ENCODE measurements around the gene SAMD3. TPM values are rescaled to one million over a fixed set of nuclear protein-coding genes. Genes with fewer than 3 reads are reported as not detected.

The SAMD3 gene
- total and polyA plus RNA-seq, 4 experiments from 2014 or later = 24.1 to 69.2 (median 42.4) TPM

GRCh38 chr6:130215526-130215925, 7.2 kb downstream of the SAMD3 start:
- Histone ChIP-seq H3K4me1 (ENCODE audit: insufficient read depth, low read length) (peaks cover 77% of the 10 kb centered on the region), H3K27ac (ENCODE audit: low read depth, low read length) (peak overlapping the region; percentile 23), H3K27me3 (ENCODE audit: insufficient read depth, low read length) (no peaks in the 10 kb centered on the region), H3K9me3 (ENCODE audit: control insufficient read depth in 1 of 2, low read length in 2 of 2) (peaks cover 0 to 3% of the 10 kb centered on the region in 2 donors), H3K36me3 (ENCODE audit: insufficient read depth, low read length) (no peaks in the 10 kb centered on the region), H3K4me3 (ENCODE audit: low read length in 2 of 2) (peak overlapping the region; percentile 7 to 39)
- Mint-ChIP-seq H3K36me3 (peaks cover 42 to 47% of the 10 kb centered on the region in 2 donors), H3K4me1 (peaks cover 38 to 78% (median 61%) of the 10 kb centered on the region in 4 donors), H3K9me3 (peaks cover 0 to 5% (median 3%) of the 10 kb centered on the region in 8 donors), H3K4me3 (peak overlapping the region; percentile 79 to 95 (median 86)), H3K27me3 (no peaks in the 10 kb centered on the region), H3K27ac (peak overlapping the region; percentile 25 to 89 (median 69))
- POLR2A ChIA-PET (ENCODE audit: partially characterized antibody) = interaction anchor here (0.7 to 7.5 kb wide), 11 partner anchors 9 to 186 kb away, joined by 3 to 64 read pairs (median 5); partner anchors contain the start of gene SAMD3
- intact Hi-C loops (cut with micrococcal nuclease) = loop anchor here (1.0 to 2.0 kb wide), 4 partner anchors 8 to 83 kb away; no protein-coding TSS in a partner anchor
- DNase-seq = peak; percentile 71 to 82 (median 78)
- CTCF ChIA-PET (ENCODE audit: partially characterized antibody) = interaction anchor here (1.1 to 6.6 kb wide), 8 partner anchors 10 to 156 kb away, joined by 3 to 55 read pairs (median 3); partner anchors contain the start of gene SAMD3

- Histone ChIP-seq H3K27ac (ENCODE audit: low read depth, low read length) (no peak overlapping the region), H3K4me1 (ENCODE audit: insufficient read depth, low read length) (peaks cover 66% of the 10 kb centered on the region), H3K27me3 (ENCODE audit: insufficient read depth, low read length) (no peaks in the 10 kb centered on the region), H3K4me3 (ENCODE audit: low read length in 2 of 2) (peak overlapping the region in 1 of 2 donors; percentile 39), H3K36me3 (ENCODE audit: insufficient read depth, low read length) (peaks cover 5% of the 10 kb centered on the region), H3K9me3 (ENCODE audit: control insufficient read depth in 1 of 2, low read length in 2 of 2) (no peaks in the 10 kb centered on the region)
- POLR2A ChIA-PET (ENCODE audit: partially characterized antibody) = interaction anchor here (0.7 to 7.5 kb wide), 8 partner anchors 8 to 618 kb away, joined by 3 to 64 read pairs (median 8); partner anchors contain the start of gene SAMD3
- Mint-ChIP-seq H3K36me3 (peaks cover 62 to 70% of the 10 kb centered on the region in 2 donors), H3K27ac (peak overlapping the region; percentile 36 to 86 (median 64)), H3K4me1 (peaks cover 36 to 80% (median 60%) of the 10 kb centered on the region in 4 donors), H3K9me3 (no peaks in the 10 kb centered on the region), H3K27me3 (no peaks in the 10 kb centered on the region), H3K4me3 (peak overlapping the region; percentile 75 to 90 (median 84))
- intact Hi-C loops (cut with micrococcal nuclease) = no loop called here
- DNase-seq = no peak
- CTCF ChIA-PET (ENCODE audit: partially characterized antibody) = interaction anchor here (0.8 to 6.6 kb wide), 4 partner anchors 13 to 41 kb away, joined by 3 to 55 read pairs (median 6); partner anchors contain the start of gene SAMD3
Measured at GRCh38 chr6:130212215-130212874, 10.4 kb downstream of the SAMD3 start.

GRCh38 chr6:130211691-130212090, 11.1 kb downstream of the SAMD3 start:
- H3K4me3 ChIP-seq (ENCODE audit: low read length in 2 of 2) = no peak overlapping the region
- POLR2A ChIA-PET (ENCODE audit: partially characterized antibody) = interaction anchor here (0.7 to 7.5 kb wide), 5 partner anchors 7 to 618 kb away, joined by 3 to 64 read pairs (median 44); partner anchors contain the start of gene SAMD3
- DNase-seq = no peak
- H3K9me3 ChIP-seq (ENCODE audit: control insufficient read depth in 1 of 2, low read length in 2 of 2) = no peaks in the 10 kb centered on the region
- H3K36me3 ChIP-seq (ENCODE audit: insufficient read depth, low read length) = peaks cover 6% of the 10 kb centered on the region
- Mint-ChIP-seq H3K36me3 (peaks cover 68 to 75% of the 10 kb centered on the region in 2 donors), H3K9me3 (no peaks in the 10 kb centered on the region), H3K27ac (peak overlapping the region in 6 of 7 donors; percentile 26 to 86 (median 74)), H3K4me3 (peak overlapping the region; percentile 75 to 90 (median 84)), H3K27me3 (no peaks in the 10 kb centered on the region), H3K4me1 (peaks cover 38 to 85% (median 62%) of the 10 kb centered on the region in 4 donors)
- no peaks in the 10 kb centered on the region for H3K27me3 ChIP-seq (ENCODE audit: insufficient read depth, low read length)
- no peak overlapping the region for H3K27ac ChIP-seq (ENCODE audit: low read depth, low read length)
- CTCF ChIA-PET (ENCODE audit: partially characterized antibody) = interaction anchor here (0.8 to 6.6 kb wide), 5 partner anchors 13 to 77 kb away, joined by 3 to 55 read pairs (median 4); partner anchors contain the start of gene SAMD3
- H3K4me1 ChIP-seq (ENCODE audit: insufficient read depth, low read length) = peaks cover 62% of the 10 kb centered on the region
- intact Hi-C loops (cut with micrococcal nuclease) = no loop called here

- Histone ChIP-seq H3K27me3 (ENCODE audit: insufficient read depth, low read length) (no peaks in the 10 kb centered on the region), H3K36me3 (ENCODE audit: insufficient read depth, low read length) (peaks cover 16% of the 10 kb centered on the region), H3K9me3 (ENCODE audit: control insufficient read depth in 1 of 2, low read length in 2 of 2) (no peaks in the 10 kb centered on the region), H3K27ac (ENCODE audit: low read depth, low read length) (no peak overlapping the region), H3K4me1 (ENCODE audit: insufficient read depth, low read length) (peaks cover 63% of the 10 kb centered on the region), H3K4me3 (ENCODE audit: low read length in 2 of 2) (no peak overlapping the region)
- no peak for DNase-seq
- H3K4me3 Mint-ChIP-seq = peak overlapping the region in 1 of 8 donors; percentile 10
- H3K4me1 Mint-ChIP-seq = peaks cover 44 to 87% (median 65%) of the 10 kb centered on the region in 4 donors
- POLR2A ChIA-PET (ENCODE audit: partially characterized antibody) = interaction anchor here (1.1 to 1.5 kb wide), 2 partner anchors 12 to 15 kb away, joined by 3 to 4 read pairs; partner anchors contain the start of gene SAMD3
- no peaks in the 10 kb centered on the region for H3K9me3 Mint-ChIP-seq
- intact Hi-C loops (cut with micrococcal nuclease) = no loop called here
- H3K27me3 Mint-ChIP-seq = no peaks in the 10 kb centered on the region
- peaks cover 77 to 83% of the 10 kb centered on the region in 2 donors for H3K36me3 Mint-ChIP-seq
- H3K27ac Mint-ChIP-seq = no peak overlapping the region
- CTCF ChIA-PET (ENCODE audit: partially characterized antibody) = interaction anchor here (1.1 to 1.5 kb wide), 3 partner anchors 15 to 74 kb away, joined by 3 to 4 read pairs (median 4); no protein-coding TSS in a partner anchor
Measured at GRCh38 chr6:130207979-130208649, 14.6 kb downstream of the SAMD3 start.

GRCh38 chr6:130206479-130206878, 16.3 kb downstream of the SAMD3 start:
- no peaks in the 10 kb centered on the region for H3K27me3 Mint-ChIP-seq
- peak overlapping the region in 2 of 7 donors; percentile 25 to 29 for H3K27ac Mint-ChIP-seq
- H3K4me3 Mint-ChIP-seq = peak overlapping the region in 1 of 8 donors; percentile 9
- H3K4me1 Mint-ChIP-seq = peaks cover 44 to 87% (median 64%) of the 10 kb centered on the region in 4 donors
- DNase-seq = no peak
- Histone ChIP-seq H3K36me3 (ENCODE audit: insufficient read depth, low read length) (peaks cover 16% of the 10 kb centered on the region), H3K4me1 (ENCODE audit: insufficient read depth, low read length) (peaks cover 60% of the 10 kb centered on the region), H3K27me3 (ENCODE audit: insufficient read depth, low read length) (no peaks in the 10 kb centered on the region), H3K27ac (ENCODE audit: low read depth, low read length) (no peak overlapping the region), H3K9me3 (ENCODE audit: control insufficient read depth in 1 of 2, low read length in 2 of 2) (no peaks in the 10 kb centered on the region), H3K4me3 (ENCODE audit: low read length in 2 of 2) (no peak overlapping the region)
- ChIA-PET POLR2A (ENCODE audit: partially characterized antibody) (interaction anchor here (1.5 to 5.5 kb wide), 2 partner anchors 8 to 13 kb away, joined by 4 to 57 read pairs; no protein-coding TSS in a partner anchor), CTCF (ENCODE audit: partially characterized antibody) (interaction anchor here (0.6 to 1.0 kb wide), 2 partner anchors 19 to 176 kb away, joined by 3 read pairs; no protein-coding TSS in a partner anchor)
- intact Hi-C loops (cut with micrococcal nuclease) = no loop called here
- H3K36me3 Mint-ChIP-seq = peaks cover 80% of the 10 kb centered on the region in 2 donors
- no peaks in the 10 kb centered on the region for H3K9me3 Mint-ChIP-seq

- Histone ChIP-seq H3K9me3 (ENCODE audit: control insufficient read depth in 1 of 2, low read length in 2 of 2) (no peaks in the 10 kb centered on the region), H3K27ac (ENCODE audit: low read depth, low read length) (no peak overlapping the region), H3K27me3 (ENCODE audit: insufficient read depth, low read length) (no peaks in the 10 kb centered on the region), H3K4me1 (ENCODE audit: insufficient read depth, low read length) (peaks cover 46% of the 10 kb centered on the region), H3K36me3 (ENCODE audit: insufficient read depth, low read length) (peaks cover 16% of the 10 kb centered on the region), H3K4me3 (ENCODE audit: low read length in 2 of 2) (no peak overlapping the region)
- Mint-ChIP-seq H3K36me3 (peaks cover 80 to 85% of the 10 kb centered on the region in 2 donors), H3K9me3 (peaks cover 0 to 10% (median 3%) of the 10 kb centered on the region in 8 donors), H3K4me3 (peak overlapping the region in 5 of 8 donors; percentile 21 to 55 (median 47)), H3K27ac (peak overlapping the region in 3 of 7 donors; percentile 29 to 62 (median 54)), H3K27me3 (no peaks in the 10 kb centered on the region), H3K4me1 (peaks cover 47 to 85% (median 64%) of the 10 kb centered on the region in 4 donors)
- ChIA-PET CTCF (ENCODE audit: partially characterized antibody) (interaction anchor here (1.5 to 3.6 kb wide), 6 partner anchors 9 to 55 kb away, joined by 3 to 18 read pairs (median 4); partner anchors contain the start of gene SAMD3), POLR2A (ENCODE audit: partially characterized antibody) (interaction anchor here (1.0 to 5.5 kb wide), 6 partner anchors 10 to 185 kb away, joined by 3 to 57 read pairs (median 4); no protein-coding TSS in a partner anchor)
- intact Hi-C loops (cut with micrococcal nuclease) = no loop called here
- DNase-seq = no peak
Measured at GRCh38 chr6:130204322-130204721, 18.4 kb downstream of the SAMD3 start.

Data from CD4-positive, alpha-beta memory T cell (primary cell).